BE2C (cell line): ENCODE data around the gene ZNF418.
"Not testable (repeated sequence)": the region's sequence is repeated elsewhere in the genome, so short reads cannot be mapped to it uniquely, and the experiment has no call there.

ENCODE experiments used
- DNase-seq: peaks from one replicate; pipeline ENCODE4 v3.0.0-alpha.2; 2020
- H3K27me3 ChIP-seq: fragments of 250-450 bp; sonication (Bioruptor Pico); 2 replicates; pipeline ENCODE4 v1.5.1; 2020; ENCODE audit warnings: mild to moderate bottlenecking
- H3K36me3 ChIP-seq: fragments of 250-450 bp; sonication (Bioruptor Pico); 2 replicates; pipeline ENCODE4 v1.5.1; 2020; ENCODE audit warnings: mild to moderate bottlenecking
- H3K4me1 ChIP-seq: fragments of 250-450 bp; sonication (Bioruptor Pico); 2 replicates; pipeline ENCODE4 v1.5.1; 2020
- H3K4me3 ChIP-seq: 2 replicates; pipeline ENCODE4 v1.5.1; 2011; ENCODE audit warnings: low read depth, low read length
- H3K9me3 ChIP-seq: fragments of 250-450 bp; sonication (Bioruptor Pico); 2 replicates; pipeline ENCODE4 v1.5.1; 2020
- TF ChIP-seq, protein P1 (sequence below): IDR thresholded peaks from 2 replicates; pipeline ENCODE4 v1.5.1; 2012; ENCODE audit warnings: mild to moderate bottlenecking, low read depth, low read length

ZNF418 gene

DNA sequence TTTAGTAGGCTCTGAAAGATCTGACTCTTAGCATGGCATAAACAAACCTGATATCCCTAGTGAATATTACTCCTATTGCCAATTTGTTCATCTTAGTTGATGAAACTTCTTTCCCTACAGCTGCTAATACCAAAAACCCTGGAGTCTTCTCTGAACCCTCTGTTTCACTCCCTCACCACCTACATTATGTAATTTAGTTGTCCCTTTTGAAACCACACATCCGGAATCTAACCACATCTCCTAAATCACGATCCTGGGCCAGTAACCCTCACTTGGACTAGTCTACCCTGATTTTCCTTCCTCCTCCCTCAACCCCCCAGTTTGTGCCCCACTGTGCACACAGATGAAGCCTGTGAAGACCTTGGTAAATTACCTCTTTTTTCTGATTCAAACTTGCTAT is 11.1 kb upstream of the ZNF418 start:
- Histone ChIP-seq H3K4me1 (0 out of 2 replicates have a peak, but pooled peaks cover 2% of the 10 kb centered on the region), H3K27me3 (no peaks in the 10 kb centered on the region), H3K36me3 (peaks cover 31% of the 10 kb centered on the region), H3K4me3 (peak overlapping the region; percentile 95), H3K9me3 (no peaks in the 10 kb centered on the region)
- no peak for DNase-seq
- TF ChIP-seq, protein P1, sequence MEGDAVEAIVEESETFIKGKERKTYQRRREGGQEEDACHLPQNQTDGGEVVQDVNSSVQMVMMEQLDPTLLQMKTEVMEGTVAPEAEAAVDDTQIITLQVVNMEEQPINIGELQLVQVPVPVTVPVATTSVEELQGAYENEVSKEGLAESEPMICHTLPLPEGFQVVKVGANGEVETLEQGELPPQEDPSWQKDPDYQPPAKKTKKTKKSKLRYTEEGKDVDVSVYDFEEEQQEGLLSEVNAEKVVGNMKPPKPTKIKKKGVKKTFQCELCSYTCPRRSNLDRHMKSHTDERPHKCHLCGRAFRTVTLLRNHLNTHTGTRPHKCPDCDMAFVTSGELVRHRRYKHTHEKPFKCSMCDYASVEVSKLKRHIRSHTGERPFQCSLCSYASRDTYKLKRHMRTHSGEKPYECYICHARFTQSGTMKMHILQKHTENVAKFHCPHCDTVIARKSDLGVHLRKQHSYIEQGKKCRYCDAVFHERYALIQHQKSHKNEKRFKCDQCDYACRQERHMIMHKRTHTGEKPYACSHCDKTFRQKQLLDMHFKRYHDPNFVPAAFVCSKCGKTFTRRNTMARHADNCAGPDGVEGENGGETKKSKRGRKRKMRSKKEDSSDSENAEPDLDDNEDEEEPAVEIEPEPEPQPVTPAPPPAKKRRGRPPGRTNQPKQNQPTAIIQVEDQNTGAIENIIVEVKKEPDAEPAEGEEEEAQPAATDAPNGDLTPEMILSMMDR = no peak

DNA sequence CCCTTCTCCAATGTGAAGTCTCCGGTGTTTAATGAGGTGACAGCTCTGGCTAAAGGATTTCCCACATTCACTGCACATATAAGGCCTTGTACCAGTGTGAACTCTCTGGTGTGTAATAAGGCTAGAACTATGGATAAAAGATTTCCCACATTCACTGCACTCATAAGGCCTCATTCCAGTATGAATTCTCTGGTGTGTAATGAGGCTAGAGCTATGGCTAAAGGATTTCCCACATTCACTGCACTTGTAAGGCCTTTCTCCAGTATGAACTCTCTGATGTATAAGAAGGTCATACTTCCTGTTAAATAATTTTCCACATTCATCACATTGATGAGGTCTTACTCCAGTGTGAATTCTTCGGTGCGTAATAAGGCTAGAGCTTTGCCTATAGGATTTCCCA is 6.4 kb upstream of the ZNF418 start:
- no peaks in the 10 kb centered on the region for H3K4me1 ChIP-seq
- TF ChIP-seq, protein P1 = no peak
- DNase-seq = no peak
- H3K9me3 ChIP-seq = no peaks in the 10 kb centered on the region
- no peak overlapping the region for H3K4me3 ChIP-seq
- H3K27me3 ChIP-seq = no peaks in the 10 kb centered on the region
- H3K36me3 ChIP-seq = peaks cover 42% of the 10 kb centered on the region

DNA sequence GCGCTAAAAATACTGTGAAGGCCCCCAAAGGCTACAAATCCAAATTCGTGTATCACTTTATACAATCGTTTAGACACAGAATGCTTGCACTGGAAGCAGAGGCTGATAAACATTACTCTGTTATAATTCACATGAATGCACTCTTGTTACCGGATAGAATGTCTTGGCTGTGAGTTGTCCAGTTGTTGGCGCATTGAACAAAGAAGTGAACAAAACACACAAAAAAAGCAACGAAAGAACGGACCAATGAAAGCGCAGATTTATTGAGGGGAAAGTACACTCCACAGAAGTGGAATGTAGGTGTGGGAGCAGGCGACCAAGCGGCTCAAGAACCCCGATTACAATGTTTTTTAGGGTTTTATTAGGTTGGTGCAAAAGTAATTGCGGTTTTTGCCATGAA is 529 bp upstream of the ZNF418 start:
- Histone ChIP-seq H3K4me3 (no peak overlapping the region), H3K9me3 (no peaks in the 10 kb centered on the region; the same call in 1 of the 2 replicates), H3K36me3 (peaks cover 15% of the 10 kb centered on the region), H3K4me1 (no peaks in the 10 kb centered on the region), H3K27me3 (no peaks in the 10 kb centered on the region)
- TF ChIP-seq, protein P1 = no peak
- no peak for DNase-seq

DNA sequence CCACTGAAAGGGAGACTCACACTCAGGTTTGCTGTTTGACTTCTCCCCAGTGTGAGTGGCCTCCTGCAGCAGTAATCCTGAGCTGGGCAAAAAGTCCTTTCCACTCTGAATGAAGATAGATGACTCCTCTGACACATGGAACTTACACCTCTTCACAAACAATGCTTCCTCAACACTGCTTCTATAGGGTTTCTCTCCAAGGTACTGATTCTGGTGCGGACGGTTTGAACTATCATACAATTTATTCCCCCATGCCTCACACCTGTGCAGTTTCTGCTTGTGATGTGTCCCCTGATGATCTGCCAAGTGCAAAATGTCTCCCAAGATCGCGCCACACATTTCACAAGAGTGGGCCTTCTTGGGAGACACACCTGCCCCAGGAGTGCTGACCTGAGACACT is 7.6 kb downstream of the ZNF418 start:
- DNase-seq = no peak
- TF ChIP-seq, protein P1 = no peak
- peaks cover 58% of the 10 kb centered on the region for H3K36me3 ChIP-seq
- no peaks in the 10 kb centered on the region for H3K27me3 ChIP-seq
- H3K4me1 ChIP-seq = no peaks in the 10 kb centered on the region
- no peak overlapping the region for H3K4me3 ChIP-seq
- no peaks in the 10 kb centered on the region; the same call in none of the 2 replicates for H3K9me3 ChIP-seq

DNA sequence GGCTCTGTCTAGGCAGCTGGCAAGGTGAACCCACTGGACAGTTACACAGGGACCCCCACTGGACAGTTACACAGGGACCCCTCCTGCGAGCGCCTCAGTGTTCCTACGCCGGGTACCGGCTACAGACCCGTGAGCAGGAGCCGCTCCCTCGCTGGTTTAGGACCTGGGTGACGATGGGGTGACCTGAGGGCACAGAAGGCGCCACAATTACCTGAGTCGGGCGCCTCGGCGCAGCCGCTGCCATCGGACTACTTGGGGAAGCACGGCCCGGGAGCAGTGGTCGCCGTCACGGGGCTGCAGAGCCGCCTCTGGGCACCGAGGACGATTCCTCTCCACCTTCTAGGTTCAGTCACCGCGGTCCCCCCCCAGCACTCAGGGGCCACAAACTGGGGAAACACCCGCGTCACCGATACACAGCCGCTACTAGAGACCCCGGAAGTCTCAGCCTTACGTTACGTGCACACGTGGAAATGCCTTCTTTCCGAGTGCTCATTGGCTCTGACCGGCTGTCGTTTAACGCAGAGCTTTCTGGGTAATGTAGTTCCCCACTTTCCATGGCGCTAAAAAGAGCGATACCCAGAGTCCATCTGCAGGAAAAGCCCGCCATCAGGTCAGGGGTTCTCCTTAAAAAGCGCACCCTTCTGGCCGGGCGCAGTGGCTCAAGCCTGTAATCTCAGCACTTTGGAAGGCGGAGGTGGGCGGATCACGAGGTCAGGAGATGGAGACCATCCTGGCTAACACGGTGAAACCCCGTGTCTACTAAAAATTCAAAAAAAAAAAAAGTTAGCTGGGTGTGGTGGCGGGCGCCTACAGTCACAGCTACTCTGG is 18.8 kb downstream of the ZNF418 start, which contains the start of gene ZNF417:
ZNF417 (minus strand) TSS at position 425 of the 828 bp plus-strand sequence; CDS start at position 244, 181 bp downstream.
- not testable (repeated sequence) for H3K4me1 ChIP-seq, H3K9me3 ChIP-seq, H3K27me3 ChIP-seq
- H3K36me3 ChIP-seq = peaks cover 21% of the 10 kb centered on the region
- DNase-seq = peak; percentile 88
- peak within 1 kb of the TSS; percentile 87 for H3K4me3 ChIP-seq
- TF ChIP-seq, protein P1 = peak; percentile 51

DNA sequence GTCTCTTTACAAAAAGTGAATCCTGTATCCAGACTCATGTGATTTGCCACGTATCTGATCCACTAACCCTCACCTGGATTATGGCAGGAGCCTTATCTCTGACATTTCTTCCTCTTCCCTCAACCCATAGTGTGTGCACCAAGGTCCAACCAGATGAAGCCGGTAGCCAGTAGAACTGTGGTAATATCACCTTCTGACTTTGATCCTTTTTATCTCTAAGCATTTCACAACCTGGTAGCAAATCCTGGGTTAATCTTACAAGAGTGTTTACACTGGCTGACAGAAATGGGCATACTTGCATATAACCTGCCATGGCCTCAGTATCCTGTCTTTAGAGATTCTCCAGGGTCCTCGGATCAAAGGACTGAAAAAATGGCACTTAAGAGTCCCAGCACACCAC is 20.7 kb downstream of the ZNF418 start:
- Histone ChIP-seq H3K9me3 (peaks cover 3% of the 10 kb centered on the region; the same call in 1 of the 2 replicates), H3K36me3 (peaks cover 20% of the 10 kb centered on the region), H3K4me3 (no peak overlapping the region), H3K27me3 (no peaks in the 10 kb centered on the region), H3K4me1 (no peaks in the 10 kb centered on the region)
- no peak for DNase-seq
- TF ChIP-seq, protein P1 = no peak
